ENCODE measurements around the gene REC114.

DNA sequence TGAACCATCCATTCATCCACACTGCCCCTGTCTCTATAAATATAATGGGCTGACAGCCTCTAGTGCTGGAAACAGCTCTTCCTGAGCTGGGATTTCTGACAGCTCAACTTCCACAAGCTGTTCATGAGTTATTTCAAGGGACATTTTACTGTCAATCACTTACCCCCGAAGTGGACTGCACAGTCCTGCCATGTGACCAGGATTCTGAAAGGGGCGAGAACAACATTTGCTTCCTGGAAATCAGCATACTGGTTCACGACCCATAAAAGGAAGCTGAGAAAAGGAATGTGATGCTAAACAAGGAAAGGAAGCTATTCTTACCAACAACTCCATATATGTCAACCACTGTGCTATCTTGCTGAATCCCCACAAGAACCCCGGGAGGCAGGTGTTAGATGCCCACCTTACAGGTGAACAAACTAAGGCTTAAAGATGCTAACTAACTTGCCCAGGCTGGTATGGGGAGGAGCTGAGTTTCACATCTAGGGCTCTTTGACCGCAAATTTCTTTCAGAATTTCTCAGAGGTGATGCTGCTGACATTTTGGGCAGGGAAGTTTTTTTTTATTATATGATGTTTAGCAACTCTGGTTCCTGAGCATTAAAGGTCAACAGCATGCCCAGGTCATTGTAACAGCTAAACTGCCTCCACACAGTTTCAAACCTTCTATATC is 16.5 kb upstream of the REC114 start:
- TF ChIP-seq POLR2A (IDR thresholded peaks at IDR 0.05; ENCODE audit: low read length): no peak
- no peak for TF ChIP-seq GATA1 (IDR thresholded peaks at IDR 0.05; ENCODE audit: low read depth, low read length)
